Hematopoietic multipotent progenitor cell treated with erythropoietin and hydrocortisone succinate and interleukin-3 and kit ligand, for 17 days (in vitro differentiated cells): ENCODE data around the gene GRAPL.
A peak's percentile ranks its signal among the peaks of the same experiment; 100 is the strongest.
"Not testable (repeated sequence)": the region's sequence is repeated elsewhere in the genome, so short reads cannot be mapped to it uniquely, and the experiment has no call there.

Source experiments
- DNase-seq: peaks from one replicate; pipeline ENCODE4 v3.0.0-alpha.2; 2015; ENCODE audit warnings: low spot score

The GRAPL gene

DNA sequence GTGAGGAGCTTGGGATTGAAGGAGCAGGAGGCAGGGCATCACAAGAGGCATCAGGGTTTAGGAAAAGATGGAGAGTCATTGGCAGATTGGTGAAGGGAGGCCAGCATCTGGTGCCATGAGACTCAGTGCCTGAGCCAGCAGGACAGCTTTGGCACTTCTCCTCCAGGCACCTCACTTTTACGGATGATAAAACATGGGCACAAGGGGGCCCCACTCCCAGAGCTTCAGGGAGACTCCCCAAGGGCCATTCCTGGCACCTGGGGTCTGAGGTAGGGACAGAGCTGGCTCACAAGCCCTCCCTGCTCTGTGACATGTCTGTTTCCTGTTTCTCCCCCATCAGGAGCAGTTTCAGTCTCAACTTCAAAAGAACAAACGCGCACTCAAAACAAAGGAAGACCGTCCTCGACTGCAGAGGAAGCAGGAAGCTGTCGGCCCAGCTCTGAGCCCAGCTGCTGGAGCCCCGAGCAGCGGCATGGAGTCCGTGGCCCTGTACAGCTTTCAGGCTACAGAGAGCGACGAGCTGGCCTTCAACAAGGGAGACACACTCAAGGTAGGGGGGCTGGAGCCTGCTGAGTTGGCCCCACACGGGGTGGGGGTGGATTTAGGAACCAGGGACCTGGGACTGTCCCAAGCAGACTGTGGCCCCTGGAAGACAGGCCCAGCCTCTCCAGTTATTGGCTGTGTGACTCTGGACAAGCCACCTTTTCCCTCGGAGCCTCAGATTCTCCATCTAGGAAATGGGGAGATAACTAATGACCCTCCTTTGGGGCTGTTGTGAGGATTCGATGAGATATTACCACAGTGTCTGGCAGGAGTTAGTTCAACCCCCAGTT is at the start of gene GRAPL:
GRAPL (plus strand) TSS at position 442 of the 833 bp plus-strand sequence; CDS start at position 473, 31 bp downstream.
- DNase-seq: not testable (repeated sequence)

GRCh38 chr17:19088804-19089685 is 38.3 kb upstream of the GRAPL start:
- not testable (repeated sequence) for DNase-seq

- not testable (repeated sequence) for DNase-seq
Observed at GRCh38 chr17:19090058-19090772, 37.2 kb upstream of the GRAPL start.

- not testable (repeated sequence) for DNase-seq
Observed at GRCh38 chr17:19092737-19093683, 34.4 kb upstream of the GRAPL start.

DNA sequence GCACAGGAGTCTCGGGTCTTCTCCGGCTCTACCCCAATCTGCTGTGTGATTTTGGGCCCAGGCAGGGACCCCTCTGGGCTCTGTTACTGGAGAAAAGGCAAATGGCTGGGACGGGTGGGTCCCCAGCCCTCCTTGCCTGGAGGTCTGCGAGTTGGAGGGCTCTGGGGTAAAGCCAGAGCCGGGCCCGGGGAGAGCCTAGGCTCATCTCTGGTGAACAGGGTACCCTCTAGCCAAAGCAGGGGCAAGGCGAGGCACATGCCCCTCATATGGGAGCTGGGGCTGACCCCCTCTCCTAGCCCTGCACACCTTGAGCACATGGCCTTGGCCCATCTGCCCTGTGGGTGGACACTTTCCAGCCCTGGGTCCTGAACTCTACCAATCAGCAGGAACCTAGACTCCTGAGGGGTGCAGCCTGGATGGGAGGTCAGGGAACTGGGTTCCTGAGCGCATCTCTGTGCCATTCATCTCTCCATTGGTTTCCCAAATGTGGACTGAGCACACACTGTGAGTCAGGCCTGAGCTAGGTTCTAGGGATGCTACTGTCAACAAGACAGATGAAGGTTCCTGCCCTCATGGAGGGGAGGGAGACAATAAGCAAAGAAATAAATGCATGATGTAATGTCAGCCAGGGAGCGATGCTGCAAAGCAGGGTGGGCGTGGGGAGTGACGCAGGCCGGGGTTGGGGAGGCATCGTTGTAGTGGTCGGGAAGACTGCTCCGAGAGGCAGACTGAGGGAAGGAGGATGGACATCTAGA is 33.5 kb upstream of the GRAPL start:
- DNase-seq: not testable (repeated sequence)

DNA sequence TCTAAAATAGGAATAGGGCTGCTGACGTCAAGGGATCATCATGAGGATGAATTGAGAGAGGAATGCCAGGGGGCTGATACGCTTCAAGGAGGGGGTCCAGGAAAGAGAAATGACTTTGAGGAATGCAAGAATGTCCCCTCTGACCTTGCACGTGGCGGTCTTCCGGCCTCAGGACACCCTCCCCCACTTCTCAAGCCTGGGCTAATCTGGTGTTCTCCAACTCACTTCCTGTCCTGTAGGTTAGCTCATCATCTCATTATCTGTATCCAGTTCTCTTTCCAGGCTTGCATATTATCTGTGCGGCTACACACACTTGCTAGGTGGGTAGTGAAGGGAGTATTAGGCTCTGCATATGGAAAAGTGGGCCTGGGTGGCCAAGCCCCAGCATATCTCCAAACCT is 18.9 kb upstream of the GRAPL start:
- DNase-seq: peak; percentile 1

DNA sequence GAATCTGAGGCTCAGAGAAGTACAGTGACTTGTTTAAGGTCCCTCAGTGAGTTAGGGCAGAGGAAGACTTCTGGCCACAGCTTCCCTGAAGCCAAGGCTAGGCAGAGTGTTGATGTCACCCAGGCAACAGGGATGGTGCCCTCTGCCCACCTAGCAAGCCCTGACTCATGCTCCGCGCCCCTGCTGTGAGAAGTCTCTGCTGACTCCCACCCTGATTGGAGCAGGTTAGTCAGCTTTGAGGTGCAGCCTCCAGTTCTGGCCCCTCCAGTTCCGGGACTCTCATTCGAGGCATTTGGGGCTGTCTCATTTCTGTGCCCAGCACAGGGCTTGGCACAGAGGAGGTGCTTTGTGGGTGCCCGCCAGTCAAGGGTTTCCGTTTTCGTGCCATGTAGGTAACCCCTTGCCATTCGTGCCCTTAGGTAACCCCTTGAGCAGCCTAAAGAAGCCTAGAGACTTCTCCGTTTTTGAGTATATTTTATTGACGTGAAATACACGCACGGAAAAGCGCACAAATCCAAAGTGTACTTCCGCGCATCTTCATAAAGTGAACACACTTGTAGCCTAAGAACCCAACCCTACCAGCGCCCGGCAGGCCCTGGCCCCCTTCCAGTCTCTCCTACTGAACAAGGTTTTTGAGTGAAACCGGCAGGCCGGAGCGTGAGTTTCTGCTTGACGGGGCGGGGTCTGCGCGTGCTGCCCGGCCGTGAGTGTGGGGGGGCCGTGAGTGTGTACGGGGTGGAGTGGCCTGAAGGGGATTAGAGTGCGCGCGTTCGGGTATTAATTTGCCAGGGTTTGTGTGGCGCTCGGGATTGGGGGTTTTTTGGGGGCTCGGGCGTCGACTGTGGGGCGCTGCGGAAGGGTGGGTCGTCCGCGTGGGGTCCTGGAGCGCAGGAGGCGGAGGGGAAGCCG is 16.9 kb upstream of the GRAPL start:
- DNase-seq: not testable (repeated sequence)

DNA sequence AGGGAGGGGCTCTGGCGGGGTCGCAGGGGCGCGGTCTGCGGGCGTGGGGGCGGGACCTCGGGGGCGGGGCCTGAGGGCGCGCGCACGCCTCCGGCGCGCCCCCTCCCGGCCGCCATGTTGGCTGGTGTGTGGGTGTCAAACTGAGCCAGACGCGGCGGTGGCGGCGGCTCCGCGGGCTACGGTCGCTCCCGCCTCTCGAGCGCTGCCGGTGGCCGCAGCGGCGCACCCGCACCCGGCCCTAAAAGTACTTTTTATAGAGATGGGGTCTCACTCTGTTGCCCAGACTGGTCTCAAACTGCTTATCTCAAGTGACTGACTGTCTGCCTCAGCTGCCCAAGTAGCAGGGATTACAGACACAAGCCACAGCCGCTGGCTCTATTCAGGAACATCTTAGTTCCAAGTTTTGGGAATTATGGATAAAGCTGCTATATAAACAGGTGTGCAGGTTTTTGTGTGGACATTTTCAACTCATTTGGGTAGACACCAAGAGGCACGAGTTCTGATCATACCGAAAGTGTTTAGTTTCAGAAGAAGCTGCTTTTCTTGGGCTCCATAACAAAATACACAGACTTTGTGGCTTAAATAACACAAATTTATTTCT is 16.2 kb upstream of the GRAPL start:
- peak; percentile 73 for DNase-seq

- peak; percentile 65 for DNase-seq
Observed at GRCh38 chr17:19111801-19112458, 15.5 kb upstream of the GRAPL start.

DNA sequence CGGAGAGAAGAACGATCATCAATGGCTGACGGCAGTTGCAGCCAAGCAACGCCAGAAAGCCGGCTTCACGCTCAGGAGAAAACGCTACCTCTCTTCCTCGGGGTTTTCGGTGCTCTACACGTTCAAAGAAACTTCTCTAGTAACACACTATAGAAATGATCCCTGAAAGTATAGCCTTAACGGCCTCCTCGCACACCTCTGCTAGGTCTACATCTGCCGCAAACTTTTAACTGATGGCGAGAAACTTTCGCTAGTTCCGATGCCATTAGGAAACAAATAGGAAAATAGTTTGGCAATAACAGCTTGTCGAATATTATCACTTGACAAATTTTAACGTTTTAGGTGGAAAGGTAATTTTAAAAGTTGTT is 14.9 kb upstream of the GRAPL start:
- DNase-seq: peak; percentile 27

GRCh38 chr17:19118695-19119094 is 8.7 kb upstream of the GRAPL start:
- not testable (repeated sequence) for DNase-seq

- DNase-seq: not testable (repeated sequence)
Observed at GRCh38 chr17:19125289-19125688, 2.1 kb upstream of the GRAPL start.

DNA sequence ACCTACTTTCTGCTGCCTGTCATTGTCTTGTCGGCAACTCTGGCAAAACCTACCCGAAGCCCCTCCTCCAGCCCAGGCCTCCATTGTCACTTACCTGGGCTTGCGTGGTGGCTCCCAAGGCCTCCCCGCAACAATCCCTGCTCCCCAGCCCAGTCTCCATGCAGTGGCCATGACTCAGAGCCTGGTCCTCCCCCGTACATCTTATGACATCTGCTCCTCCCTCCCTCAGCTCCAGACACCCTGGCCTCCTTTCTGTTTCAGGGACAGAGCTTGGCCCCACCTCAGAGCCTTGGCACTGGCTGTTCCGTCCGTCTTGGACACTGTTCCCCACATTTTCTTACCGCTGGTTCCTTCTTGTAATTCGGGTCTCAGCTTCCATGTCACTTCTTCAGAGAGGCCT is 2.1 kb downstream of the GRAPL start:
- DNase-seq: not testable (repeated sequence)

DNA sequence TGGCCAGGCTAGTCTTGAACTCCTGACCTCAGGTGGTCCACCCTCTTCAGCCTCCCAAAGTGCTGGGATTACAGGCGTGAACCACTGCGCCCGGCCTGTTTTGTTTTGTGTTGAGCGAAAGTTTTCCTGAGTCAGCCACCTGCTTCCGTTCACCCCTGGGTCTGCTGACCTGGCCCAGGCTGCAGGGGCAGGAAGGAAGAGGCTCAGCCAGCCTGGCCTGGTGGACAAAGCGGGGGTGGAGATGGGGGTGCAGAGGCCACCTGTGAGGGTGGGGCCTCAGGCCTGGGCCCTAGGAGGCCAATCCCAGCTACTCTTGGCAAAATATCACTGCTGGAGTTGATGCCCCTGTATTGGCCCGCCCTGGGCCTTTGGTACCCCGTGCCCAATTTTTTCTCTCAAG is 3.7 kb downstream of the GRAPL start:
- not testable (repeated sequence) for DNase-seq

GRCh38 chr17:19131772-19132171 is 4.4 kb downstream of the GRAPL start:
- DNase-seq: not testable (repeated sequence)

- DNase-seq: not testable (repeated sequence)
Observed at GRCh38 chr17:19133793-19134192, 6.4 kb downstream of the GRAPL start.

DNA sequence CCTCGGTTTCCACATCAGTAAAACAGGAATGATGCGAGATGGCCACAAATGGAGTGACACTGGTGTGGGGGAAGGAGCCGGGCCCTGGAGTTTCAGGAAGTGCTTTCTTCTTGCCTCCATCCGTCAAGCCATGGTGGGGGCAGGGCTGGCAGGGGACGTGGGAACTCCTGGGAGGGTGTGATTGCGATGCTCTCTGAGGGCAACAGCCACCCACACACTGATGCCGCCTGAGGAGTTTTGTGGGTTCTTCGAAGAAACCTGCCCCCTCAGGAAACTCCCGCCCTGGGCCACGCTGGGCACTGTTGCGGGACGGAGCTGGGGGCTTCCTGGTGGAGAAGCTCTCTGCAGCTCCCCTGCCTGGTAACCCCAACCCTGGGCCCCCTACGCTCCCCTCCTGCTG is 8.0 kb downstream of the GRAPL start:
- DNase-seq: not testable (repeated sequence)

- not testable (repeated sequence) for DNase-seq
Observed at GRCh38 chr17:19136138-19136537, 8.7 kb downstream of the GRAPL start.
